T-helper 2 cell treated with Interferon-gamma antibody and Interleukin-4, amounts not matched to agents 100 ng/mL and 5 ng/mL, for 36 hours (primary cell): ENCODE data around the gene PARP9. TPM values are rescaled to one million over a fixed set of nuclear protein-coding genes. Genes with fewer than 3 reads are reported as not detected.

ENCODE experiments used
- intact Hi-C: fragments of 100-400 bp; cut with micrococcal nuclease; formaldehyde crosslinking; loops from one replicate; pipeline ENCODE4 v1.15.1; 2023
- total RNA-seq: library from RNA; stranded (reverse); gene quantifications from 2 replicates; pipeline ENCODE4 v1.2.3, GENCODE V29; 2022

PARP9 gene
- total RNA-seq, 1 donor from 2014 or later = 108 TPM

DNA sequence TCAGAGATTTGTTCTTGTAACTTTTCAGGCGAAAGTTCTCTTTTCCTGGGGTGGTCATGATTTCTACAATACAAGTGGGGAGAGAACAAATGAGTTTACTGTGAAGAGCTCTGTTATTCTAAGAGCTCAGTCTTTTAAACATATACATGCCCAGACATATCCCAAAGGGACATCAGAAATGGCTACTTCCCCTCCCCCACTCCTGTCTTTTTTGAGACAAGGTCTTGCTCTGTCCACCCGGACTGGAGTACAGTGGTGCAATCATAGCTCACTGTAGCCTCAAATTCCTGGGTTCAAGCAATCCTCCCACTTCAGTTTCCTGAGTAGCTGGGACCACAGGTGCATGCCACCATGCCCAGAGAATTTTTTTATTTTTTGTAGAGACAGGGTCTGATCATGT, 67.6 kb downstream of the PARP9 start:
- intact Hi-C loops = no loop called here

GRCh38 chr3:122493296-122493695, 70.8 kb downstream of the PARP9 start:
- intact Hi-C loops = no loop called here

DNA sequence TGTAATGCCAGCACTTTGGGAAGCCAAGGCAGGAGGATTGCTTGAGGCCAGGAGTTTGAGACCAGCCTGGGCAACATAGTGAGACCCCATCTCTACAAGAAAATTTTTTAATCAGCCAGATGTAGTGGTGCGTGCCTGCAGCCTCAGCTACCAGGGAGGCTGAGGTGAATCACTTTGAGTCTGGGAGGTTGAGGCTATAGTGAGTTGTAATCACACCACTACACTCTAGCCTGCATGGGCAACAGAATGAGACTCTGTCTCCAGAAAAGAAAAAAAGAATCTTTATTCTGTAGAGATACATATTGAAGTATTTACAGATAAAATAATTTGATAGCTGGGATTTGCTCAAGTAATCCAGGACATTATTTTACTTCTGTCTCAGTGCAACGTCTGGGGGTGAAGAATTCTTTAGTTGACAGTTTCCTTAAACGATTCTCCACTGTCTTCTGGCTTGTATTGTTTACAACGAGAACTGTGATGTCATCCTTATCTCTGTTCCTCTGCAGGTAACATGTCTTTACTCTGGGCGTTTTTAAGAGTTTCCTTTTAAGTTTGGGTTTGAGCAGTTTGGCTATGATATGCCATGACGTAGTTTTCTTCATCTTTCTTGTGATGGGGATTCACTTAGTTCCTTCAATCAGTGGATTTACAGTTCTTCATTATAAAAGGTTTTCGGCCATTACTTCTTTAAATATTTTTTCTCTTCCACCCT, 75.7 kb downstream of the PARP9 start:
- intact Hi-C loops = no loop called here

- intact Hi-C loops = no loop called here
Observed at GRCh38 chr3:122484985-122485384, 79.1 kb downstream of the PARP9 start.

GRCh38 chr3:122481390-122481789, 82.7 kb downstream of the PARP9 start:
- intact Hi-C loops = no loop called here

Other genes starting within 250 kb of the PARP9 start
- not detected in 2 replicates for gene CSTA, start 239.1 kb downstream of the PARP9 start, total RNA-seq
- 52.3 and 52.7 TPM in 2 replicates for gene MIX23, start 181.1 kb downstream of the PARP9 start, total RNA-seq
- 50.0 and 52.1 TPM in 2 replicates for gene FAM162A, start 180.1 kb downstream of the PARP9 start, total RNA-seq
- 5.0 TPM in 2 replicates for gene WDR5B, start 148.2 kb downstream of the PARP9 start, total RNA-seq
- 58.8 and 66.7 TPM in 2 replicates for gene KPNA1, start 49.4 kb downstream of the PARP9 start, total RNA-seq
- gene DTX3L, start within 50 bp of the PARP9 start, total RNA-seq = 116 and 117 TPM in 2 replicates
- 37.1 and 41.1 TPM in 2 replicates for gene PARP15, start 13.3 kb upstream of the PARP9 start, total RNA-seq
- 96.4 and 101 TPM in 2 replicates for gene PARP14, start 116.5 kb upstream of the PARP9 start, total RNA-seq
- gene HSPBAP1, start 229.5 kb upstream of the PARP9 start, total RNA-seq = 7.8 and 8.2 TPM in 2 replicates
- 2.0 and 2.2 TPM in 2 replicates for gene SLC49A4, start 230.8 kb upstream of the PARP9 start, total RNA-seq